Spleen (tissue), 11 donors: ENCODE measurements around the gene TTLL9. TPM values are rescaled to one million over a fixed set of nuclear protein-coding genes. Genes with fewer than 3 reads are reported as not detected.
"Not testable (repeated sequence)": the region's sequence is repeated elsewhere in the genome, so short reads cannot be mapped to it uniquely, and the experiment has no call there.

Experiments
- DNase-seq: peaks from one replicate; pipeline ENCODE4 v3.0.0-alpha.2; 2020
- H3K27ac ChIP-seq, 8 donors: fragments of 200-600 bp; sonication (generic) in 7 of 8; 1 replicate in 4 of 8; 2 replicates in 4 of 8; pipeline versions ENCODE4 v1.5.0 to v1.8.0; 2016 to 2021; ENCODE audit warnings: inconsistent platforms in 4 of 8, mild to moderate bottlenecking in 4 of 8, moderate library complexity in 1 of 8
- H3K27me3 ChIP-seq, 7 donors: fragments of 200-600 bp; sonication (generic) in 6 of 7; replicated peaks in 1 of 7; 1 replicate in 4 of 7; 2 replicates in 3 of 7; pipeline versions ENCODE4 v1.5.0 to v1.8.0; 2016 to 2021; ENCODE audit warnings: inconsistent platforms in 3 of 7, mild to moderate bottlenecking in 1 of 7
- H3K36me3 ChIP-seq, 6 donors: fragments of 200-600 bp; sonication (generic) in 5 of 6; 1 replicate in 4 of 6; 2 replicates in 2 of 6; pipeline versions ENCODE4 v1.5.0 to v1.8.0; 2016 to 2021; ENCODE audit warnings: inconsistent platforms in 2 of 6
- H3K4me1 ChIP-seq, 6 donors: fragments of 200-600 bp; sonication (generic) in 5 of 6; 1 replicate in 3 of 6; 2 replicates in 3 of 6; pipeline versions ENCODE4 v1.5.0 to v1.8.0; 2016 to 2021; ENCODE audit warnings: inconsistent platforms in 3 of 6
- H3K4me3 ChIP-seq, 8 donors: fragments of 200-600 bp; sonication (generic) in 7 of 8; 1 replicate in 4 of 8; 2 replicates in 4 of 8; pipeline versions ENCODE4 v1.5.0 to v1.8.0; 2016 to 2021; ENCODE audit warnings: inconsistent platforms in 4 of 8, mild to moderate bottlenecking in 4 of 8, moderate library complexity in 2 of 8
- H3K9me3 ChIP-seq, 8 donors: fragments of 200-600 bp; sonication (generic) in 7 of 8; 1 replicate in 4 of 8; 2 replicates in 4 of 8; pipeline versions ENCODE4 v1.5.0 to v1.8.0; 2016 to 2021; ENCODE audit warnings: inconsistent platforms in 4 of 8
- CTCF ChIP-seq, 11 experiments: fragments of 200-600 bp in 7 of 11; fragments of 450-650 bp in 4 of 11; sonication (generic) in 4 of 11; IDR thresholded peaks in 8 of 11; conservative IDR thresholded peaks in 3 of 11; 1 replicate in 7 of 11; 2 replicates in 4 of 11; pipeline versions ENCODE4 v1.4.0 to v1.8.0; 2016 to 2021; ENCODE audit warnings: antibody characterized with exemption in 11 of 11, inconsistent platforms in 4 of 11, mild to moderate bottlenecking in 1 of 11
- POLR2A ChIP-seq, 3 donors: fragments of 450-650 bp; IDR thresholded peaks; one replicate each; pipeline ENCODE4 v1.5.1; 2017; ENCODE audit warnings: antibody characterized with exemption in 3 of 3, mild to moderate bottlenecking in 1 of 3
- POLR2AphosphoS5 ChIP-seq, 3 donors: sonication (generic); formaldehyde crosslinking; IDR thresholded peaks; one replicate each; pipeline ENCODE4 v1.5.1; 2017; ENCODE audit warnings: antibody characterized with exemption in 3 of 3
- WGBS, 5 donors: extraction: QIAGEN DNeasy Blood & Tissue Kit in 3 of 5; methylation state at CpG; one replicate each; pipeline versions ENCODE4 v1.1.5 to v1.1.7; 2013 to 2018; 5-methylcytosine and 5-hydroxymethylcytosine counted together
- intact Hi-C: fragments of 100-400 bp; cut with DNase I; formaldehyde crosslinking; loops from one replicate; pipeline ENCODE4 v1.15.0; 2023; ENCODE audit warnings: low total_unique reads
- polyA plus RNA-seq, 3 donors: library from polyadenylated mRNA; stranded (reverse); fragments of 200-250 nt; gene quantifications; one replicate each; pipeline ENCODE4 v1.2.1, GENCODE V29; 2013
- total RNA-seq, 7 donors: library from RNA; depleted of rRNA in 3 of 7; stranded (reverse); fragments of >200 nt in 3 of 7; fragmentation: NEBNext Ultra II Directional in 4 of 7; extraction: Animal tissue kit (Norgen Biotek cat#: 25700) in 4 of 7; gene quantifications; one replicate each; pipeline versions ENCODE4 v1.1.0 to v1.2.1, GENCODE V29; 2016 to 2021
- donor health status: healthy with polysubstance abuse.
- donor health status: DM: no; HTN: no; CAD: no; lungs with moderate emphysema.
- donor health status: DM: no; HTN: no; CAD: no.
- donor health status: Bipolar disorder and iron deficiency.
- donor health status: healthy.
- donor health status: DM: no; HTN: no; CAD: no.
- donor health status: DM: yes; HTN: yes; CAD: no.

TTLL9 gene
- total and polyA plus RNA-seq, 10 donors = 0.22 to 0.79 (median 0.33) TPM

DNA sequence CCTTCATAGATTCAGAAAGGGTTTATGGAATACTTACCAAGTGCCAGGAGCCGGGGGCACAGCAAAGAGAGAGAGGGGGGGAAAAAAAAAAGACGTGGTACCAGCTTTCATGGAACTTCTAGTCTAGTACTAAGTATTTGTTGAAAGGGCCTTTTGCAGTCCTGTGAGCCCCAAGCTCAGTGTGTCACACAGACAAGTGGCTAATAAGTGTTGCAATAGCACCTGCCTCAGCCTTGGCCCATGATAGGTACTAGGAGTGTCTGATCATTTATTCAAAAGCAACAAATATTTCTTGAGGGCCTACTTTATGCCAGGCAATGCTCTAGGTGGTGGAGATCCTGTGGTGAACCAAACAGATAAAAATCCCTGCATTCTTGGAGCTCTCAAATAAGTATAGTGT is 43.4 kb upstream of the TTLL9 start:
- no peak overlapping the region for H3K4me3 ChIP-seq
- peaks cover 0 to 6% (median 0%) of the 10 kb centered on the region in 7 donors for H3K27me3 ChIP-seq
- no peaks in the 10 kb centered on the region for H3K36me3 ChIP-seq
- no peak for DNase-seq
- H3K27ac ChIP-seq = peak overlapping the region in 1 of 8 donors; percentile 76
- no peaks in the 10 kb centered on the region for H3K9me3 ChIP-seq
- TF ChIP-seq POLR2AphosphoS5 (IDR thresholded peaks at IDR 0.05) (no peak), CTCF (IDR thresholded peaks at IDR 0.05 in 8 of 11, conservative IDR thresholded peaks at IDR 0.05 in 3 of 11) (no peak), POLR2A (IDR thresholded peaks at IDR 0.05) (no peak)
- 74 to 93% (median 80%) methylated on average over 2 of the region's 2 CpGs for WGBS, 5 donors
- peaks cover 3 to 51% (median 15%) of the 10 kb centered on the region in 6 donors for H3K4me1 ChIP-seq
- intact Hi-C loops = no loop called here

- intact Hi-C loops, H3K27me3 ChIP-seq, H3K9me3 ChIP-seq, H3K36me3 ChIP-seq, H3K4me3 ChIP-seq: not testable (repeated sequence)
- 93 to 98% (median 95%) methylated on average over 11 of the region's 11 CpGs for WGBS, 5 donors
- DNase-seq = peak; percentile 57
- Histone ChIP-seq H3K4me1 (peaks cover under 1 to 43% (median 9%) of the 10 kb centered on the region in 6 donors), H3K27ac (peak overlapping the region in 5 of 8 donors; percentile 75 to 88 (median 85))
Observed at GRCh38 chr20:31828016-31828415, 42.4 kb upstream of the TTLL9 start.

DNA sequence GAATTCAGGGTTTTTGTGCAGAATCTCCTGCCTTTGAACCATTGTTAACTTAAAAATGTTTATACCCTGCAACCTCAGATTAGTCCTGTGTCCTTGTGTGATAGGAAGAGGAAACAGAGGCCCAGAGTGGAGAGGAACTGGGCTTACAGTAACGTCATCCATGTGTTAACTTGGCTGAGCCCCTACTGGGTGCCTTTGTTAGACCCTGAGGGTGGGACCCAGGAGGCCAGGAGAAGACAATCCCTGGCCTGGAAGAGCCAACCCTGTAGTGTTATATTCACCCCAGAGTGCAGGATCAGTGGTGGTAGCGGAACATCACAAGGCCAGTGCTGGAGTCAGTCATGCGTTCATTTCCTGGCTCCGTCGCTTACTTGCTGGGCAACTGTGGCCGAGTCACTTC is 40.7 kb upstream of the TTLL9 start:
- H3K27me3 ChIP-seq = peaks cover 0 to 7% (median 0%) of the 10 kb centered on the region in 7 donors
- H3K9me3 ChIP-seq = no peaks in the 10 kb centered on the region
- H3K27ac ChIP-seq = peak overlapping the region; percentile 63 to 88 (median 81)
- peaks cover 0 to 34% (median 4%) of the 10 kb centered on the region in 6 donors for H3K4me1 ChIP-seq
- no peaks in the 10 kb centered on the region for H3K36me3 ChIP-seq
- DNase-seq = peak; percentile 76
- TF ChIP-seq POLR2AphosphoS5 (IDR thresholded peaks at IDR 0.05) = peak in 2 of 3 donors; percentile 60 to 63
- TF ChIP-seq POLR2A (IDR thresholded peaks at IDR 0.05) = no peak
- TF ChIP-seq CTCF (IDR thresholded peaks at IDR 0.05 in 8 of 11, conservative IDR thresholded peaks at IDR 0.05 in 3 of 11) = no peak
- WGBS, 5 donors = 38 to 81% (median 61%) methylated on average over 6 of the region's 6 CpGs
- no peak overlapping the region for H3K4me3 ChIP-seq
- intact Hi-C loops = no loop called here

DNA sequence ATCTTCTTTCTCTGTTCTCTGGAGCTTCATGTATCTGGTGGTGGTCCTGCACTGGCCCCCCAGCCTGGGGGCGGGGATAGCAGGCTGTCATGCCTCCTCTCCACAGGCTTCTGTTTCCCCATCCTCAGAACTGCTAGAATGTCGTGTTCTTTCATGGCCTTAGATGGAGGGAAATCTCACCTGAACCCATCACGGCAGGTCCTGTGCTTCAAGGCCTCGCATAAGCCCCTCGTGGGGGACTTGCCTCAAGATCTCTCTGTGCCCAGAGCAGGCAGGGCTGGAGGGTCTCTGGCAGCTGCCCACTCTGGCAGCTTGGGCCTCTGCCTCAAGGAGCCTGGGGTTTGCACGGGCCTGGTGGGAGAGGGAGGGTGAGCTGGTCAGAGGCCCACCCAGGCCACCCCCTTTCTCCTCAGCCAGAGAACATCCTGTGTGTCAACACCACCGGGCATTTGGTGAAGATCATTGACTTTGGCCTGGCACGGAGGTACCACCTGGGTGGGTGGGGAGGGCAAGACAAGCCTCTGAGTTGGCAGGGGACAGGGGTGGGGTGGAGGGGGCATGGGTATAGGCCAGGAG is 39.9 kb upstream of the TTLL9 start:
- 66 to 93% (median 76%) methylated on average over 6 to 8 of the region's 8 CpGs for WGBS, 5 donors
- Histone ChIP-seq H3K36me3 (no peaks in the 10 kb centered on the region), H3K27me3 (peaks cover 0 to 7% (median 0%) of the 10 kb centered on the region in 7 donors), H3K27ac (peak overlapping the region; percentile 6 to 88 (median 81)), H3K4me3 (no peak overlapping the region), H3K4me1 (peaks cover 0 to 39% (median 4%) of the 10 kb centered on the region in 6 donors), H3K9me3 (no peaks in the 10 kb centered on the region)
- peak; percentile 68 for DNase-seq
- intact Hi-C loops = no loop called here
- TF ChIP-seq POLR2AphosphoS5 (IDR thresholded peaks at IDR 0.05) (no peak), POLR2A (IDR thresholded peaks at IDR 0.05) (no peak), CTCF (IDR thresholded peaks at IDR 0.05 in 8 of 11, conservative IDR thresholded peaks at IDR 0.05 in 3 of 11) (no peak)
